Measurements from ENCODE around the gene ZBTB1.
"Not testable (repeated sequence)": the region's sequence is repeated elsewhere in the genome, so short reads cannot be mapped to it uniquely, and the experiment has no call there.

The ZBTB1 gene

DNA sequence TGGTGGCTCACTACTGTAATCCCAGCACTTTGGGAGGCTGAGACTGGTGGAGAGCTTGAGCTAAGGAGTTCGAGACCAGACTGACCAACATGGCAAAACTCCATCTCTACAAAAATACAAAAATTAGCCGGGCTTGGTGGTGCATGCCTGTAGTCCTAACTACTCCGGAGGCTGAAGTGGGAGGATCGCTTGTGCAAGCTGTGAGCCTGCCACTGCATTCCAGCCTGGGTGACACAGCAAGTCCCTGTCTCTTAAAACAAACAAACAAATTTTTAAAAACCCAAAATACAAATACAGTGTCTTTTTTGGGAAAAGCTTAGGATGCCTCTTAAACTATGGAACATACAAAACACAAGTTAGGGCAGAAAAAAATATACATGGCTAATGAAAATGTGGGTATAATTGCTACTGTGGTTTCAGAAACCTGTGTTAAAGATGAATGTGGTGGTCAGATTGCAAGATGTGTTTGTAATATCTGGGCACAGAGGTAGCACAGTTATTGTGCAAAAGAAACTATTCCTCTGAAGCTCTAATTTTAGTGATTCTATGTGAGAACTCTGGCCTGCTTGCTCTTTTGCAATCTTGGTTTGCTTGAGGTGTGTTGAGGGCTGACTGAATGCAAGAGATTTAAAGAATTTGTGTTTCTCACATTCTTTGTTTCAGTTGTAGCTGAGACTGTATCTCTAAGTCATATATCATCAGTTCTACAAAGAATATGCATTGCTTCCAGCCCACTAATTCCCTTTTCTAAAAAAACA, 32.1 kb downstream of the ZBTB1 start:
- DNase-seq: no peak

DNA sequence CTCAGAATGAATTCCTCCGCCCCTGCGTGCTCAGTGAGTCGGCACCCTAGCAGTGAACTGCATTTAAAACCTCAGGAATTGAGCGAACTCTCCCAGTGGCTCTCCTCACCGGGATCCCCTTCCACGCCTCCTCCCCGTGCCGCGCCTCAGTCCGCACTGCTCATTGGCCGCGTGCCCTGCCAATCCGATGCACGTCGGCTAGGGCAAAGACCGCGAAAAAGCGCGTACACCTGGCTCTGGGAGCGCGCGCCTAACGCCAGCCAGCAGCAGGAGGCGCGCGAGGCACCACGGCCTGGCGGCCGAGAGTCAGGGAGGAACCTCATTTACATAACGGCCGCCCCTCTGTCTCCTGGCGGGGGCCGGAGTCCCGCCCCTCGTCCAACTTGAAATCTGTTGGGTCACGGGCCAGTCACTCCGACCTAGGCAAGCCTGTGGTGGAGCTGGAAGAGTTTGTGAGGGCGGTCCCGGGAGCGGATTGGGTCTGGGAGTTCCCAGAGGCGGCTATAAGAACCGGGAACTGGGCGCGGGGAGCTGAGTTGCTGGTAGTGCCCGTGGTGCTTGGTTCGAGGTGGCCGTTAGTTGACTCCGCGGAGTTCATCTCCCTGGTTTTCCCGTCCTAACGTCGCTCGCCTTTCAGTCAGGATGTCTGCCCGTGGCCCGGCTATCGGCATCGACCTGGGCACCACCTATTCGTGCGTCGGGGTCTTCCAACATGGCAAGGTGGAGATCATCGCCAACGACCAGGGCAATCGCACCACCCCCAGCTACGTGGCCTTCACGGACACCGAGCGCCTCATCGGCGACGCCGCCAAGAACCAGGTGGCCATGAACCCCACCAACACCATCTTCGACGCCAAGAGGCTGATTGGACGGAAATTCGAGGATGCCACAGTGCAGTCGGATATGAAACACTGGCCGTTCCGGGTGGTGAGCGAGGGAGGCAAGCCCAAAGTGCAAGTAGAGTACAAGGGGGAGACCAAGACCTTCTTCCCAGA, 35.9 kb downstream of the ZBTB1 start, which contains the start of gene HSPA2:
TSS of gene HSPA2 (plus strand) at position 534 of the 995 bp plus-strand sequence. CDS start at position 643, 109 bp downstream.
- peak; percentile 99 for DNase-seq

DNA sequence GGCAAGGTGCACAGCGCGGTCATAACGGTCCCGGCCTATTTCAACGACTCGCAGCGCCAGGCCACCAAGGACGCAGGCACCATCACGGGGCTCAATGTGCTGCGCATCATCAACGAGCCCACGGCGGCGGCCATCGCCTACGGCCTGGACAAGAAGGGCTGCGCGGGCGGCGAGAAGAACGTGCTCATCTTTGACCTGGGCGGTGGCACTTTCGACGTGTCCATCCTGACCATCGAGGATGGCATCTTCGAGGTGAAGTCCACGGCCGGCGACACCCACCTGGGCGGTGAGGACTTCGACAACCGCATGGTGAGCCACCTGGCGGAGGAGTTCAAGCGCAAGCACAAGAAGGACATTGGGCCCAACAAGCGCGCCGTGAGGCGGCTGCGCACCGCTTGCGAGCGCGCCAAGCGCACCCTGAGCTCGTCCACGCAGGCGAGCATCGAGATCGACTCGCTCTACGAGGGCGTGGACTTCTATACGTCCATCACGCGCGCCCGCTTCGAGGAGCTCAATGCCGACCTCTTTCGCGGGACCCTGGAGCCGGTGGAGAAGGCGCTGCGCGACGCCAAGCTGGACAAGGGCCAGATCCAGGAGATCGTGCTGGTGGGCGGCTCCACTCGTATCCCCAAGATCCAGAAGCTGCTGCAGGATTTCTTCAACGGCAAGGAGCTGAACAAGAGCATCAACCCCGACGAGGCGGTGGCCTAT, 36.8 kb downstream of the ZBTB1 start:
- DNase-seq: no peak

DNA sequence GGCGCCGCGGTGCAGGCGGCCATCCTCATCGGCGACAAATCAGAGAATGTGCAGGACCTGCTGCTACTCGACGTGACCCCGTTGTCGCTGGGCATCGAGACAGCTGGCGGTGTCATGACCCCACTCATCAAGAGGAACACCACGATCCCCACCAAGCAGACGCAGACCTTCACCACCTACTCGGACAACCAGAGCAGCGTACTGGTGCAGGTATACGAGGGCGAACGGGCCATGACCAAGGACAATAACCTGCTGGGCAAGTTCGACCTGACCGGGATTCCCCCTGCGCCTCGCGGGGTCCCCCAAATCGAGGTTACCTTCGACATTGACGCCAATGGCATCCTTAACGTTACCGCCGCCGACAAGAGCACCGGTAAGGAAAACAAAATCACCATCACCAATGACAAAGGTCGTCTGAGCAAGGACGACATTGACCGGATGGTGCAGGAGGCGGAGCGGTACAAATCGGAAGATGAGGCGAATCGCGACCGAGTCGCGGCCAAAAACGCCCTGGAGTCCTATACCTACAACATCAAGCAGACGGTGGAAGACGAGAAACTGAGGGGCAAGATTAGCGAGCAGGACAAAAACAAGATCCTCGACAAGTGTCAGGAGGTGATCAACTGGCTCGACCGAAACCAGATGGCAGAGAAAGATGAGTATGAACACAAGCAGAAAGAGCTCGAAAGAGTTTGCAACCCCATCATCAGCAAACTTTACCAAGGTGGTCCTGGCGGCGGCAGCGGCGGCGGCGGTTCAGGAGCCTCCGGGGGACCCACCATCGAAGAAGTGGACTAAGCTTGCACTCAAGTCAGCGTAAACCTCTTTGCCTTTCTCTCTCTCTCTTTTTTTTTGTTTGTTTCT, 37.6 kb downstream of the ZBTB1 start:
- DNase-seq: no peak

DNA sequence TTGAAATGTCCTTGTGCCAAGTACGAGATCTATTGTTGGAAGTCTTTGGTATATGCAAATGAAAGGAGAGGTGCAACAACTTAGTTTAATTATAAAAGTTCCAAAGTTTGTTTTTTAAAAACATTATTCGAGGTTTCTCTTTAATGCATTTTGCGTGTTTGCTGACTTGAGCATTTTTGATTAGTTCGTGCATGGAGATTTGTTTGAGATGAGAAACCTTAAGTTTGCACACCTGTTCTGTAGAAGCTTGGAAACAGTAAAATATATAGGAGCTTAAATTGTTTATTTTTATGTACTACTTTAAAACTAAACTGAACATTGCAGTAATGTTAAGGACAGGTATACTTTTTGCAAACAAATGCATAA, 38.2 kb downstream of the ZBTB1 start:
- DNase-seq: no peak

DNA sequence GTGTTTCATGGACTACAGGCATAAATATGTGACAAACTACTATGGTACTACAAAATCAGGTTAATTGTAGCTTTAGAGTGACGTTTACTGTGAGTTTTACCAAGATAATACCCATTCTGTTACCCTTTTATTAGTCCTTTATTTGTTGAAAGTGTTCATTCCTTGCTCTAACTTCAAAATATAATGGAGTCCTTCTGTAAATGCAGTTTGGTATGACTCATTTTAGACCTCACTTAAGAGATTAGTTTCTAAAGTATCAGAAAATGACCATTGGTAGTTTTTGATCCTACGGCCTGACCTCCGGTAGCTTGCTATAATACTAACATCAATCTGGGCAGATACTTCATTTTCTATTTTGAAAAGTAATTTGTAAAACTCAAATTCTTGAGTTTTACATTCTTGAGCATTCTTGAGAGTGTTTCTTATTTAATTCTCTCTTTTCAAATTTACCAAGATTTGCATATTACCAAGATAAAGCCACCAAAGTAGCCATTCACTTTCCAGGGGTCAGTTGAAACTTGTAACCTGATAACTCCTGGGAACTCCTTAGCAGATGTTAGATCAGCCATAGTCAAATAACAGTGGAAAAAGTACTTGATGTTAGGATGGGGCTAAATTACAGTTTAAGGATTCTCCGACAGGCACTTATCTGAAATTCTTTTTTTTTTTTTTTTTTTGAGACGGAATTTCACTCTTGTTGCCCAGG, 40.2 kb downstream of the ZBTB1 start:
- DNase-seq: no peak

DNA sequence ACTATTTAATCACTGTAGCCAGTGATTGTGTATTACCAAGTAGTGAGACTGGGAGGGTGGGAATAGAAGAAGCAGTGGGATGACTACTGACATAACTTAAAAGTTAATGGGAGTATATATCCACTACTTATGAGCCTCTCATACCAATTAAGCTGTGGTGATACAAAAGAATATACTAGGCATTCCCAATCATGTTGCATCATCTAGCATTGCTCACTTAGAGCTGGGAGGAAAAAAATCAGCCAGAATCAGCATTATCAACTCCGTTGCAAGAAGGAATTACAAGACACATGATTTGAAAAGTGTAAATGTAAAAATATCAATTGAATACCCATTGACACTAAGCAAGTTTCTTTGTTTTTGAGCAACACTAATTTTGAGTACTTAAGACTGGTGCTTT, 44.4 kb downstream of the ZBTB1 start:
- DNase-seq: no peak

DNA sequence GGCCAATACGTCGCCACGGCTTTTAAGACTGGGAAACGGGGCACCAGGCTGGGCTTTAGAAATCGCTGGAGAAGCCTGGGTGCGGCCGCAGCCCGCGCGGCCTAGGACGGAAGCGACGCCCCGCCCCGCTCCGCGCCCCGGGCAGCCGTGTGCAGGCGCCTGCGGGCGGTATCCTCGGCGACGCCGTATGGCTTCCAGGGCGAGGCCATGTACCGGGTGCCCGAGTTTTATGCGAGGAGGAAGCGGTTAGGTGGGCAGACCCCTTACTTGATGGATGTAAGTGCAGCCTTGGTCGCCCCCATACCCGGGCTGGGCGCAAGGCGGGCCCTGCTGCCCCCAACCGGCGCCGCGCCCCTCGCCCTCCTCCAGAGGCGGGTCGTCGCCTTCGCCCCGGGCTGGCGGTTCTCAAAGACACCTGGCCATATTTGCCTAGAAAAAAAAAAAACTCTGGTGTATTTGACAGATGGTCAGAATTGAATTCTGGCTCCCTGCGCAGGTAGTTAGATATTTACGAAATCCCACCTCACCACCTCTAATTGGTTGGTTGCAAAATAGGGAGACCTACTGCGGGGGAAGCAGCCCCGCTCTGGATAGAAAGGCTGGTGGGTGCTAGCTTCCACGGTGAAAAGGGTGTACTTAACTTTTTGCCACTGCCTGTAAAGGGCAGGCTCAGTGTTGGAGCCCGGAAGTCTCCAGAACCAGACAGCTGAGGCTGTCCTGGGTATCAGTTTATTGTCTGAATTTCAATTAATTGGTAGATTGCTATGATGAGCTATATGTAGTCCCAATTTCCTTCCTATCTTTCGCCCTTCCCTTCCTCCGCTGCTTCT, 45.4 kb downstream of the ZBTB1 start, which contains the start of gene PPP1R36:
TSS of gene PPP1R36 (plus strand) at position 171 of the 830 bp plus-strand sequence. CDS start at position 208, 37 bp downstream.
- peak; percentile 21 for DNase-seq

DNA sequence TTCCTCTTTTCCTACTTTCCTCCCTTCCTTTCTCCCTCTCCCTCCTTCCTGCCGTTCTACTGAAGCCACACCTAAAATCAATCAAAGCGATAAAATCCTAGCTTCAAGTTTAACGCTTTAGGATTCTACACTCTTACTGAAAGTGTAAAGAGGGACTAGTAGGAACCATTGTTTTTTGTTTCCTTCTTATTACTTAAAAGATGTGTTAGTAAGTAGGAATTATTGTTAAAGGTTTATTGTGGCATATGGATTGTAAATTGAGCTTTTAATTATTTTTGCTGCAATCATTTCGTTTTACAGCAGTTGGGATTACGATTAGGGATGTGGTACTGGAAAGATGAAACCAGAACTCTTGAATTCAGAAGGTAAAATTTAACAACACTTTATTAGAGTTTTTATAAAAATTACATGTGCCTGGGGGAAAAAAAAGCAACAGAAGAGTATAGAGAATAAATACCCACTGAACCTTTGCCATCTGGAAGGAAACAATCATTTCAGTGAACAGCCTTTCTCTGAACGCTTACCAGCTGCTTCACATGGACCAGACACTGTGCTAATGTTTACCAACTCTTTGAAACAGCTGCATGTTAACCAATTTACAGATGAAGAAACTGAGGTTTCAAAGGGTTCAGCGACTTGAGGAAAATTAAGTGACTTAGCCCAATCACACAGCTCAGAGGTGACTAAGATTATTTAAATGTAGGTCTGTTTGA, 46.2 kb downstream of the ZBTB1 start:
- DNase-seq: no peak

DNA sequence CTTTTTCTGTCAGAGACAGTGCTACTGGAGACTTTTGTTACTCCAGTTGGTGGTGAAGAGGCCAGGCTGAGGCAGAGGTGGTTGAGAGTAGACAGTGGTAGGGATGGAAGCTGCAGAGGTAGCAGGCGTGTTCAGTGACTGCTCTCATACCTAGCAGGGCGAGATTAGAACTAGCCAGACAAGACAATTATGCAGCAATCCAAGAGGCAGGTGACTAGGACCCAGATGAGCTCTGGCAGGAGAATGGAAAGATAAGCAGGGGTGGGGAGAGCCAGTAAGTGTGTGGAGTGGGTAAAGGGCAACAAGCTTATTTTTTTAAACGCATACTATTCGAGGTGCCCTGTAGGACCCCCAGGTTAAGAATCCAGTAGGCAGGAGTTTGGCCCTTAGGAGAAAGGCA, 50.0 kb downstream of the ZBTB1 start:
- no peak for DNase-seq

DNA sequence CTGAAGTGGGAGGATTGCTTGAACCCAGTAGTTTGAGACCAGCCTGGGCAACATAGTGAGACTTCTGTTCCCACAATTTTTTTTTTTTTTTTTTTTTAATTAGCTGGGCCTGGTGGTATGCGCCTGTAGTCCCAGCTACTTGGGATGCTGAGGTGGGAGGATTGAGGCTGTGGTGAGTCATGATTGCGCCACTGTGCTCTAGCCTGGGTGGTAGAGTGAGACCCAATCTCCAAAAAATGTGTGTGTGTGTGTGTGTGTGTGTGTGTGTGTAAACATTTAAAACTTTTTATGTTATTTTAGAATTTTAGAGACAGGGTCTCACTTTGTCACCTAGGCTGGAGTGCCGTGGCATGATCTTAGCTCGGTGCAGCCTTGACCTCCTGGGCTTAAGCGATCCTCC, 52.0 kb downstream of the ZBTB1 start:
- peak; percentile 6 for DNase-seq

DNA sequence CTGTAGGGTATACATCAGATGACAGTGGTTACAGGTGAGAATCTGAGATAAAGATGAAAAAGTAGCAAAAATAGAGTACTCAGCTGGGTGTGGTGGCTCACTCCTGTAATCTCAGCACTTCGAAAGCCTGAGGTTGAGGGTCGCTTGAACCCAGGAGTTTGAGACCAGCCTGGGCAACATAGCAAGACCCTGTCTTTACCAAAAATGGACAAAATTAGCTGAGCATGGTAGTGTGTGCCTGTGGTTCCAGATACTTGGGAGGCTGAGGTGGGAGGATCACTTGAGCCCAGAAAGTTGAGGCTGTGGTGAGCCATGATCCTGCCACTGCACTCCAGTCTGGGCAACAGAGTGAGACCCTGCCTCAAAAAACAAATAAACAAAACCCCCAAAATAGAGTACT, 53.6 kb downstream of the ZBTB1 start:
- DNase-seq: not testable (repeated sequence)

DNA sequence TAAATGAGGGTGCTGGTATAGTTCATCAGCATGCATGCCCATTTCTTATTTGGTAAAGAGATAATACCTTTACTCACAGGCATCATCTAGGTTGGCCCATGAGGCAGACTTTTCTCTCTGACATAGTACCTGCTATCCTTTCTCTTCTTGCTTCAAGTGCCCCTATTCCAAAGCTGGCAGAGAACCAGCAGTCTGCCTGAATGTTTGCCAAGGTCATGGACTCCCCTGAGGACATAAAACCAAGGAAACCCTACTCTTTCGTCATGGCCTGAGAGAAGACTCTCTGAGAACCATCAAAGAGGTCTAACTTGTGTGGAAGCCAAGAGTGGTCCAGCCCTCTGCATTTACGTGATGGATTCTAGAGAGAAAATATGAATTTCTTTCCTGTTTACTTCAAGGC, 57.1 kb downstream of the ZBTB1 start:
- no peak for DNase-seq

DNA sequence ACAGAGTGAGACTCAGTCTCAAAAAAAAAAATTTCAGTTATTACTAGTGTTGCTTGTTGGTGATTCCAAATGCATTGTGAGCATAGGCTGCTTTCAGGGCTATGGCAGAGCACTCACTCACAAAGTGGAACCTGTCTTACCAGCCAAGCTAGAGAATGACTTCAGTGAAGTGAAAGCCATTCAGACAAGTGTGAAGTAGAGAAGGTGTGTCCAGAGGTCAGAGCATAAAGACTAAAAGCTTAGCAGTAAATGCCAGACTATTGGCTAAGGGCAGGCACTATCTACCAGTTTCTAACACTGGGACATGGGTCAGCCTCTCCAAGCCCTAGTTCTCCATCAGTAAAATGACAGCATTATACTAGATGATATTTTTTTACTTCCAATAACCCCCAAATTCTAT, 57.9 kb downstream of the ZBTB1 start:
- no peak for DNase-seq

DNA sequence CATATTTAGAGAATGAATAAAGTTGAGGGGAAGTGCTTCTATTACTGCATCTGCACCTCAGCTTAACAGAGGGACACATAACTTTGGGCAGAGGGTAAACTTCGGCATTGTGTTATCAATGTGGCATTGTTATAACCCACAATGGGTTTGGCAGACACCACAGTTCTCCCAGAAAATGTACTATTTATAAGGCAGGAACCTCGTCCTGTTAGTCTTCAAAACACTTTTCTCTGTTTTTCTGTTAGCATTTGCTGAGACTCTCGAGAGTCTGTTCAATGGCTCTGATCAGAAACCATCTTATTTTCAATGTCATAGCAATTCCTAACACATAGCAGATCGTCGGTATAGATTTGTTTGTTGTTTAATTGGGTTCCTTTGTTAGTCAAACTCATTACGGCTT, 59.1 kb downstream of the ZBTB1 start:
- no peak for DNase-seq

DNA sequence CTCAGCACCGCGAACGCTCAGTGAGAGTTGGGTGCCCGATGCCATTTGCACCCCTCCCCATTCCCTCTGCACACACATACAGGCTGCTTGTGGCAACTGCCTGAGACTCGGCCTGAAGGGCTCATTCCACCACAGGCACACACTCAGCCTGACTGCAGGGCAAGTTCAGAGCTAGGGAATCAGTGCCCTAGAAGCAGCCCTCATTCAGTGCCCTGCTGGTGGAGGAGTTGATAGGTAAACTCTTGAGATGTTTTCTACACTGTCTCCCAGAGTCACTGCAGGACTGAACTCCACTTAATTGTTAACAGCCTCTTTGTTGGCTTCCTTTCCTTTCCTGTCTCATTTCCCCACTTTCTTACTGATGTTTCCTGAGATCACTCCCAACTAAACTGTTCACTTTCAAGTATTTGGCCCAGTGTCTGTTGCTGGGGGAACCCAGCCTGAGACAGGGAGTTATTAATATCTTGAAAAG, 62.1 kb downstream of the ZBTB1 start:
- no peak for DNase-seq

DNA sequence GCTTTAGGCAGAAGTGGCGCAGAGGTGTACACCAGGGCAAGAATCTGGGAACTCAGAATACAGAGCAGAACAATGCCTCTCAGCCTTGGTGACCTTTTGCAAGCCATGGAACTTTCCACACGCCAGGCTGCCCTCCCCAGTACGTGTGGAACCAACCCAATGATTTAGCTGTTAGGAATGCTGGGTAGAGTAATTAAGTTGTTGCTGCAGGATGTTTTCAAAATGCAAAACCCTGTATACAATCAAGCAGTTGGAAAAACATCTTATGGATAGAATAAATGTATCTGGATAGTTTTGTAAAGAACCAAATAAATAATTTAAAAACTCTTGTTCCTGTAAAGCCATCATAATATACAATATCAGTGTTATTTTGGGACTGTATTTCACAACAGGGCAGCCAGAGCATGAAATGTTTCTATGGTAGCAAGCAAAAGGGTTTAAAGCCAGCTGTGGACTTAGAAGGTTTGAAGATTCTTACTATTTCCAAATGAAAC, 64.6 kb downstream of the ZBTB1 start:
- DNase-seq: no peak

DNA sequence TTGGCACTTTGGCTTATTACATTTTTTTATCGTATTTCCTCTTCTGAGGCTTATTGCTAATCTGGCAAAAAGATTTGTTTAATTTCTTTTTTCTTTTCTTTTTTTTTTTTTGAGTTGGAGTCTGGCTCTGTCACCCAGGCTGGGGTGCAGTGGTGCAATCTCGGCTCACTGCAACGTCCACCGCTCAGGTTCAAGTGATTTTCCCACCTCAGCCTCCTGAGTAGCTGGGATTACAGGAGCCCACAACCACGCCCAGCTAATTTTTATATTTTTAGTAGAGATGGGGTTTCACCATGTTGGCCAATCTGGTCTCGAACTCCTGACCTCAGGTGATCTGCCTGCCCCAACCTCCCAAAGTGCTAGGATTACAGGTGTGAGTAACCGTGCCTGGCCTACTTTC, 65.1 kb downstream of the ZBTB1 start:
- DNase-seq: not testable (repeated sequence)

DNA sequence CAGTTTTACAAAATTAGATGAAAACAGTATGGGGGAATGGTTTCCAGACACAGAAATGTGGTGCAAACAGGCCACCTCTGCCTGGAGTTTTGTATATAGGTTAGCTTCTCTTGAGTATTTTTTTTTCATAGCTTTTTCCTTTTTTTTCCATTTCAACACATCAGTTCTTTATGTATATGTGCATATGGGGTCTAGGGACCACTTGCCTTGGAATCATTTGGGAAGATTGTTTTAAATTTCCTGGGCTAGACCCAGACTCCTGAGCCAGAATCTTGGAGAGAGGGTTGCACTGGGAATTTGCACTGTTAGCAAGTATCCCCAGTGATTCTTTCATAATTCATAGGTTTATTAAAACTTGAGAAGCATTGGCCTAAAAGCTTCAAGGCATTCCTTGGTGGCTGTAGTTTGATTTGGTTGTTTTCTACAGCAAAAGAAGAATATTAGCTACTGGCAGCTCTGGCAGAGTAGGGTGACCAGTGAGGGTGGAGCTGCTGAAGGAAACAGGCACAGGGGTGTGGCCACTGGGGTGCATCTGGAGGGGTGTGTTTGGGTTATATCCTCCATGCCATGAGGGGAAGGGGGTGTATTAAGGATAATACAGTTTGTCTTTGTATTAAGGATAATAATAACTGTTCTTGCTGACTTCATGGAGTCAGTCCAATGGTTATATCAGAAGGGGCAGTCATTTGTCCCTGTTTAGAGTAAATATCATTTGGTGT, 68.0 kb downstream of the ZBTB1 start:
- DNase-seq: no peak

All from inflammatory macrophage treated with lipopolysaccharide for 4 hours (primary cell).